Left colon (tissue), 2 donors: ENCODE measurements around the gene TNRC6C. TPM values are rescaled to one million over a fixed set of nuclear protein-coding genes. Genes with fewer than 3 reads are reported as not detected.
"Not testable (repeated sequence)": the region's sequence is repeated elsewhere in the genome, so short reads cannot be mapped to it uniquely, and the experiment has no call there.

Experiments
- ATAC-seq: fragments of 200-7000 bp; cut with Tn5 transposase; one replicate; pipeline ENCODE4 v1.9.1; 2020; ENCODE audit warnings: mild to moderate bottlenecking, moderate library complexity
- DNase-seq, 2 donors: peaks; one replicate each; pipeline ENCODE4 v3.0.0-alpha.2; 2020
- intact Hi-C, 2 donors: fragments of 100-400 bp; cut with DNase I in 1 of 2; cut with micrococcal nuclease in 1 of 2; formaldehyde crosslinking; loops; one replicate each; pipeline versions ENCODE4 v1.11.2 to v1.14.0; 2022; cut with DNase I, micrococcal nuclease
- total RNA-seq, 2 donors: library from RNA; stranded (reverse); fragmentation: NEBNext Ultra II Directional; extraction: Animal tissue kit (Norgen Biotek cat#: 25700); gene quantifications; one replicate each; pipeline ENCODE4 v1.2.1, GENCODE V29; 2021
- donor health status: DM: no; HTN: no; CAD: no.
- donor health status: DM: yes; HTN: yes; CAD: no.

Gene TNRC6C
- total RNA-seq, 2 donors from 2014 or later: 13.2 to 18.2 TPM

DNA sequence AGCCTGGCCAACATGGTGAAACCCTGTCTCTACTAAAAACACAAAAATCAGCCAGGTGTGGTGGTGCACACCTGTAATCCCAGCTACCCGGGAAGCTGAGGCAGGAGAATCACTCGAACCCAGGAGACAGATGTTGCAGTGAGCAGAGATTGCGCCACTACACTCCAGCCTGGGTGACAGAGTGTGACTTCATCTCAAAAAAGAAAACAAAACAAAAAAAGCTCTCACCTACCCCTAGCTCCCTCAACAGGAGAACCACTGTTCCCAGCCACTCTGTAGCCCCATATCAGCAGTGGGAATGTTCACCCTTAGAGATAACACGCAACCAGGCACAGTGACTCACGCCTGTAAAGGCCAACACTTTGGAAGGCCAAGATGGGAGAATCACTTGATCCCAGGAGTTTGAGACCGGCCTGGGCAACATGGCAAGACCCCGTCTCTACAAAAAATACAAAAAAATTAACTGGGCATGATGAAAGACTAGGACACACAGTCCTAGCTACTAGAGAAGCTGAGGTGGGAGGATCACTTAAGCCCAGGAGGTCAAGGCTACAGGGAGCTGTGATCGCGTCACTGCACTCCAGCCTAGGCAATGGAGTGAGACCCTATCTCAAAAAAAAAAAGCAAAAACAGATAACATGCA is 177.5 kb downstream of the TNRC6C start:
- DNase-seq (no peak), ATAC-seq (no peak)
- intact Hi-C loops: no loop called here

DNA sequence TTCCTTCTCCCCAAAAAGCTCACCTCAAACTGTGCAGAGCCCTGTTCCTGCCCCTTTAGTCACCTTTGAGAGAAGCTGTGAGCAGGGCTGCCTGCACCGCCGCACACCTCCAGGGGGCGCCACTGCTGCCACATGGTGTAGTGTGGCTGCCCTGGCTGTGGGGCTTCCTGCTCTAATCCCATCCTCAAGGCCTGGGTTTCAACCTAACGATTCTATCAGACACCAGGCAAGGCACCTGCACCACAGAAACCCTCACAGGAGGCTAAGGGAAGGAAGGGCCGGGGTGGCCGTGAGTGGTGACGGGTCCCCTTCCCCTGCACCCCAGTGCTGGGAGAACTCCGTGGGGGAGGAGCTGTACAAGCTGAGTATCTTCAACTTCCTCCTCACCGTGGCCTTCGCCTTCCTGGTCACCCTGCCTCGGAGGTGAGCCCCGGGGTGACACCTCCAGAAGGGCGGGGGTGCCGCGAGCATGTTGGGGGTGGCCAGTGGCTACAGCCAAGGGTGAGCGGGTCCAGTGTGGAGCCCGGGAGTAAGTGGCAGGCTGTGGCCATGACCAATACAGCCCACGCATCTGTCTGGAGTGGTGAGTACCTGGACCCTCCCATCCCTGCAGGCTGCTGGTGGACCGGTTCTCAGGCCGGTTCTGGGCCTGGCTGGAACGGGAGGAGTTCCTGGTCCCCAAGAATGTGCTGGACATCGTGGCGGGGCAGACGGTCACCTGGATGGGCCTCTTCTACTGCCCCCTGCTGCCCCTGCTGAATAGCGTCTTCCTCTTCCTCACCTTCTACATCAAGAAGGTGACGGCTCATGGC is 179.1 kb downstream of the TNRC6C start:
- ATAC-seq: no peak
- DNase-seq: no peak
- intact Hi-C loops: no loop called here

DNA sequence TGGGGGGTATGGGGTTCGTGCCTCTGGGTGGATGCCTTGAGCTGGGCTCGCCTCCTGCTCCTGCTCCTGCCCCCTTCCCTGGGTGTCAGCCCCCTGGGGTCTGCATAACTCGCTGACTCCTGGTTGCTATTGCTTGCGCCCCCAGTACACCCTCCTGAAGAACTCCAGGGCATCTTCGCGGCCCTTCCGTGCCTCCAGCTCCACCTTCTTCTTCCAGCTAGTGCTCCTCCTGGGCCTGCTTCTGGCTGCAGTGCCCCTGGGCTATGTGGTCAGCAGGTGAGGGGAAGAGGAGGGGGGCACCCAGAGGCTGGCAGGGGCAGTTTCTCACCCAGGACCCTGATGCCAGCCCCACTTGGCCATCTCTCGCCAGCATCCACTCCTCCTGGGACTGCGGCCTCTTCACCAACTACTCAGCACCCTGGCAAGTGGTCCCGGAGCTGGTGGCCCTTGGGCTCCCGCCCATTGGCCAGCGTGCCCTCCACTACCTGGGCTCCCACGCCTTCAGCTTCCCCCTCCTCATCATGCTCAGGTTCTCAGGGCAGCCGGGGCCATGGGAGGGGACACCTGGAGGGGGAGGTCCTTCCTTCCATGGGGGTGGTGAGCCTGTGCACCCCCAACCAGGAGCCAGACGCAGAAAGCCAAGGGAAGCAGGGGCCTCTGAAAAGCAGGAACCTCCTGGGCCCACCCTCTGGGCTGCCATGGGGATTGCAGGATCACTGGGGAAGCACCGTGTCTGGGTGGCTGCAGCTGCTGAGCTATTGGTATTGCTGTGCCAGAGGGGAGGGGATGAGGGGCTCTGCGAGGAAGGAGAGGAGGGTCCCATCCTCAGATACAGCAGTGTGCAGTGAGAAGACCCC is 179.9 kb downstream of the TNRC6C start:
- DNase-seq (no peak), ATAC-seq (no peak)
- intact Hi-C loops: no loop called here

DNA sequence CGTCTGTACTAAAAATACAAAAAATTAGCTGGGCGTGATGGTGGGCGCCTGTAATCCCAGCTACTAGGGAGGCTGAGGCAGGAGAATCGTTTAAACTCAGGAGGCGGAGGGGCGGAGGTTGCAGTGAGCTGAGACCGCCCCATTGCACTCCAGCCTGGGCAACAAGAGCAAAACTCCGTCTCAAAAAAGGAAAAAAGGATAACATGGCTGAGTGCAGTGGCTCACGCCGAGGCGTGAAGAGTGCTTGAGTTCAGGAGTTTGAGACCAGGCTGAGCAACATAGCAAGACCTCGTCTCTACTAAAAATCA is 181.3 kb downstream of the TNRC6C start:
- DNase-seq, intact Hi-C loops, ATAC-seq: not testable (repeated sequence)

DNA sequence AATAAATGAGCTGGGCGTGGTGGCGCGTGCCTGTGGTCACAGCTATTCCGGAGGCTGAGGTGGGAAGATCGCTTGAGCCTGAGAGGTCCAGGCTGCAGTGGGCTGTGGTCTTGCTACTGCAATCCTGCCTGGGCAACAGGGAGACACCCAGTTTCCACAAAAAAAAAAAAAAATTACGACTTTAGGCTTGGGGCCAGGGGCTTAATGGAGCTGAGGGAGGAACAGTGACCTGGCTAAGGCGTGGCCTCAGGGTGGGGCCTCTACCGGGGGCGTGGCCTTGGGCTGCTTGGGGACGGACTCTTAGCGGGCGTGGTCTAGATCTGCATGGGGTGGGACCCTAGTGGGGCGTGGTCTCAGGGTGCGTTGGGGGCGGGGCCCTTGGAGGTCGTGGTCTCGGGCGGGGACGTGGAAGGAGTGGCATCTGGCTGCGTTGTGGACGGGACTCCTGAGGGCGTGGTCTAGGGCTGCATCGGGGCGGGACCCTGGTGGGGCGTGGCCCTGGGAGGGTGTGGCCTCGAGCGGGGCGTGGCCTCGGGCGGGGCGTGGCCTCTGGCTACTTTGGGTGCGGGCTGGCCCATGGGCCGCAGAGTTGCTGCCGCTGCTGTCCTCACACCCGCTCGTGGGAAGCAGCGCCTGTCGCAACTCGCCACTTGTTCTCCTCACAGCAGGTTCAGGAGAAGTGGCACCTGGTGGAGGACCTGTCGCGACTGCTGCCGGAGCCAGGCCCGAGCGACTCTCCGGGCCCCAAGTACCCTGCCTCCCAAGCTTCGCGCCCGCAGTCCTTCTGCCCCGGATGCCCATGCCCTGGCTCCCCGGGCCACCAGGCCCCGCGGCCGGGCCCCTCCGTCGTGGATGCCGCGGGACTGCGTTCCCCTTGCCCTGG is 181.9 kb downstream of the TNRC6C start:
- ATAC-seq (peak; percentile 76), DNase-seq (peak; percentile 98 to 99)
- intact Hi-C loops: no loop called here

DNA sequence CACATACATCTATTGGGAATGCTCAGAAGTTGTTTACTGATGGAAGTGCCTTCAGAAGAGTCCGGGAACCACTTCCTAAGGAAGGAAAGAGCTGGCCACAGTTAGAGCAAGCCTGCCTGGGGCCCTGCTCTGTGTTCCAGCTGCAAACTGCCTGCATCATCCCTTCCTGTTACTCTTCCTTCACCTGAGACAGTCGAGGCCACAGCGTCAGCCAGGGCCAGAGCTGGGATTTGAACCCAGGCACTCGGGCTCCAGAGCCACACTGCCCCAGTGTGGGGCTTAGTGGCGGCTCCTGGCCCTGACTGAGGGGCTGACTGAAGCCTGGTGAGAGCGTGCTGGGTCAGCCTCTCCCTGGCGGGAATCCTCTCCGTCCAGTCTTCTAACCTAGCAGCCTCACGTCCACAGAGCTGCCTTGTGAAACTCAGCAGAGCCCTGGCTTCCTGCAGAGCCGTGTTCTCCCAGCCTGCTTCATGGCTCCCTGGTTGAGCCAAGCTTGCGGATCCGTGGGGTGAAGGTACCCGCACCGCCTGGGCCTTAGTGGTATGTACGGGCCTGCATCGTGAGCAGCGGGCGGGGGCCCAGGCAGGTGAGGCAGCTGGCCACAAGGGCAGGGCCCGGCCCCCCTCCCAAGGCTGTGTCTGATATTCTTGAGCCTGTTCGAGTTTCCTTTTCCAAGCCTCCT is 183.1 kb downstream of the TNRC6C start:
- intact Hi-C loops: no loop called here
- no peak for DNase-seq
- ATAC-seq: no peak

DNA sequence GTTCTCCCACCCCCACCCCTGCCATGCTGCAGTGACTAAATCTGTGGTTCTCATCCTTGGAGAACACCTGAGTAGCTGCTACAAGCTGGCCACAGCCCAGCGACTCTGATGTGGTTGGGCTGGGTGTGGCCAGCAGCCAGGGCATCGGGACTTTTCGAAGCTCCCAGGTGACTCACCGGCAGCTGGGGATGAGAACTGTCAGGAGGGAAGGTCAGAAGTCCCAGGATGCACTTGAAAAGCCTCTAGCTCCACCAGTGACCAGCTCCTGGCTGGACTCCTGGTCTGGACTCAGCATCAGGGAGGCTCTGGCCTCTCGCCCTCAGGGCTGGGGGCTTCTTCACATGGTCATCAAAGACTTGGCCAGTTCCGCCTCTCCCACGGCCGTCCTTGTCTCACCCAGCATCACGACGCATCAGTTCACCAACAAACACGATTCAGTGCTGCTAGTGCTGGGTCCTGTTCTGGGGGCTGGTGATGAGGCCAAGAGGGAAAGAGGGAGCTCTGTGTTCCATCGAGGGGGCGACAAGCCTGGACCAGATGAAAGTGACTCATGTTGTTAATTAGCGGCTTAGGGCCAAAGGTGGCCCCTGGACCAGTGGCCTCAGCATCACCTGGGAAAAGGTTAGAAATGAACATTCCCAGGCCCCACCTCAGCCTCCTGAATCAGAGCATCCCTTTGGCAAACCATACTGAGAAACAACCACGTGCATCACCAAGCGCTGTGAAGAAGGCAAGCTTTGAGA is 183.8 kb downstream of the TNRC6C start:
- DNase-seq: peak; percentile 75 to 89
- ATAC-seq: peak; percentile 48
- intact Hi-C loops: no loop called here

DNA sequence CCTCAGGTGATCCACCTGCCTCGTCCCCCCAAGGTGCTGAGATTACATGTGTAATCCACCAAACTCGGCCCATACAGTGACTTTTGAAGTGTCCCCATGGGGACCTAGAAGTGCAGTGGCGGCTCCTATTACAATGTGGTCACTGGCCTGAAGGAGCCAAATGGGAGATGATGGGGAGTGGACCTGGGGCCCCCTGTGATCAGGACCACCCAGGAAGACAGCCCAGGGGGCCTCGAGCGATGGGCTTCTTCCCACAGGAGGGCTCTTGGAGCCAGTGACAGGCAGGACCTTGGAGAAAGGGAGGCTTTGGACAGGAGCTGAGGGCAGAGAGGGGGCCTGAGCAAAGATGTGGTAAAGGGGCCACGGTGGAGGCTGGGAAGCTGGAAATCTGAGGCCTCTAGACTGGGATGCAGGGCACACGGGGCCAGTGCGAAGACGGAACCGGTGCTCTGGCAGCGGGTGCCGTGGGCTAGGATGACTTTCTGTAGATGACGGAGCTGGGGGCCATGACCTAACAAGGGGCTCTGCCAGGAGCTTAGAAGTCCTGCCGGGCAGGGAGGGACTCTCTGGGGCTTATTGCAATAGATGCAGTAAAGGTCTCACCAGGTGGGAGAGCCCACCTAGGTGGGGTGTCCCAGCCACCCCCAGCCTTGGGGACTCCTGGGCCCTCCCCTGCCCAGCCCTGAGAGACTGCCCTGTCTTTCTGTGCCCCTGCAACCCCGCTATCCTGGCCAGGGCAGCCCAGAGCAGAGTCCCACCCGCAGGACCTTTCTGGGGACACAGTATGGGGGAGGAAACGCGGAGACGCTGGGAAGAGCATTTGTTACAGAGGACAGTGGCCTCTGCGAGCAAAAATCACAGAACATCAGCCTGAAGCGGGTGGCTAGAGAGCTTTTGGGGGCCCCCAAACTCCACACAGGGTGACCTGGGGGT is 185.0 kb downstream of the TNRC6C start:
- no peak for ATAC-seq
- no peak for DNase-seq
- intact Hi-C loops: no loop called here

DNA sequence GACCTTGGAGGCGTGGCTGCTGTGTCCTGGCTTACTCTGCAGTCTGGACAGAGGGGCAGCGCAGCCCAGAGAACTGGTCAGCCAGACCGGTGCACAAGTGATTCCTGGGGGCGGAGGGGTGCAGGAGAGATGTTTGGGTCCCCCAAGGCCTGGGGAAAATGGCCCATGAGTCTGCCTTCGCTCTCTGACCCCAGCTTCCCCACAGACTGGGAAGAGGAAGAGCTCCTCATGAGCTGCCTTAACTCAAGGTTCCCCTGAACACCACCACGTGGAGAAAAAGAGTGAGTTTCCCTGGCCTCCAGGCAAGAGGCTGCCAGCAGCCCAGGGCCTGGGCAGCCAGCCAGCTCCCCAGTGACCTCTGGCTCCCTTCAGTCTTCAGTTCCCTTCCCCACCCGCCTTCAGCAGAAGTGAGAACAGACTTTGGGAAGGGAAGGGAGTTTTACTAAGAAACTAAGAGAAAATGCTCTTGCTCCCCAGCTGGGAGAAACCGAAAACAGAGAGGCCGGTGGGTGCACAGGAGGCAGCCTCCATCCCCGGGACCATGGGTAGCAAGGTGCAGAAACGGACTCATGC is 185.7 kb downstream of the TNRC6C start:
- peak; percentile 83 to 87 for DNase-seq
- peak; percentile 38 for ATAC-seq
- intact Hi-C loops: no loop called here

DNA sequence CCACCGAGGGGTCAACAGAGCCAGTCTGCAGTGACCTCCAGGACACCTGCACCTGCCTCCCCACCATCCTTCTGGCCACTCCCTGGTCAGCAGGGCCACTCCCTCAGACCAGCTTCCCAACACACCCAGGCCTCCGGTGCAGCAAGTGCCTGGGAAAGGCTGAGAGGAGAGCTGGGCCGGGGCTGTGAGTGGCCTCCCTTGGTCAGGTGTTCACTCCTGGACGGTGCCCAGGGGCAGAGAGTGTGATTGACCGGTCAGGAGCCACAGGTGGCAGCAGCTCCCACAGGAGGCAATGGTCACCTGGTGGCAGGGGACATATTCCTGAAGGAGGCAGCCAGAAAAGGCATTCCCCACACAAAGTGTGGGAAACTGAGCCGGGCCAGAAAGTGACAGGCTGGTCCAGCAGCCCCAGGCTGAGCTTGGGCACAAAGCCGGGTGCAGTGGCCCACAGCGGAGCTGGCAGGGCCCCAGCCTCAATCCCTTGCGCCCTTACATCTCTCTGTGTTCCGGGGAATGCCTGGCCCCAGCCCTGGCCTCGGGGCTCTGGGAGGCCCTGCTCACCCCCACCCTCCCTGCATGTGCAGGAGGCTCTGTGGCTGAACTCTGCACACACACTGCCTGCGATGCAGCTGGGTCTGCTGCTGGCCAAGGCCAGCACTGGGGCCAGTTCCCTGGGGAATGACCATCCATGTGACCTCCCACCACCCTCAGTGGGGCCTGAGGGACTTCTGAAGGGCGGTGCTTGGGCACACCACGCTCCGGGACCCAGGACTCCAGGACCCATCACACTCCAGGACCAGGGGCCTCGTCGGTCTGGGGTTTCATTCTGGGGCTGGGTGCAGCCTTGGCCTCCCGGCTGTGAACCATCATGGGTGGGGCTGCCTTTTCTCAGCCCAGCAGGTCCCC is 186.5 kb downstream of the TNRC6C start:
- intact Hi-C loops: no loop called here
- DNase-seq (peak; percentile 66 to 79), ATAC-seq (peak; percentile 40)

DNA sequence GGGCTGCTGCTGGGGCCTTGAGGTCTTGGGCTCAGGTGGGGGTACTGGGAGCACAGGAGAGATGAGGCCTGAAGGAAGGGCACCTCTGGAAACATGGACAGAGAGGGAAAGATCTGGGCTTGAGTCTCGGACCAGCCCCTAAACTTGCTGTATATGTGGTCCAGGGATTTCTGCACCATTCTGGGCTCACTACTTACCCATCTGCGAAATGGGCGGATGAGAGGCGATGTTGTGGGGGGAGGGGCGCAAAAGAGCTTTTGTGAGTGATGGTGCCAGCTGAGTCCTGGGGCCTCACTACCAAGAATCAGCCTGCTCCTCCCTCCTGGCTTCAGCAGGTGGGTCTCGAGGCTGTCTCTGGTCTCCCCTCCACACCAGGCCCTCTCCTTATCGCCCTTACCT is 188.0 kb downstream of the TNRC6C start:
- no peak for ATAC-seq
- intact Hi-C loops: no loop called here
- no peak for DNase-seq

DNA sequence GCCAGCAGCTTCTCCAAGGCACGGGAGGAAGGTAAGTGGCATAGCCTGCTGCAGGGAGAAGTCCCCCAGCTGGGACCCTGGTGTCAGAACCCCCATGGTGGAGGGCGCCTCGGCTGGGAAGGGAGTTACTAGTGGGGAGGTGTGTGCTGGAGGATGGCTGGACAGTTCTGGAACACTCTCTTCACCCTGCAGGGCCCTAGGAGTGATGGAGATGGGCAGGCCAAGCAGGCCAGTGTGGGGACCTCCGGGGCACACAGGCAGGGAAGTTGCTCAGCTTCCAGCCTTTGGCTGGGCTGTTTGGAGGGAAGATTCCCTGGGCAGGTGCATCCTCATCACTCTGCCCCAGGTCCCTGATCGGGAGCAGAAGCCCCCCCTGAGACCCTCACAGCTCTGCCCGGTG is 188.4 kb downstream of the TNRC6C start:
- no peak for ATAC-seq
- DNase-seq: no peak
- intact Hi-C loops: no loop called here

DNA sequence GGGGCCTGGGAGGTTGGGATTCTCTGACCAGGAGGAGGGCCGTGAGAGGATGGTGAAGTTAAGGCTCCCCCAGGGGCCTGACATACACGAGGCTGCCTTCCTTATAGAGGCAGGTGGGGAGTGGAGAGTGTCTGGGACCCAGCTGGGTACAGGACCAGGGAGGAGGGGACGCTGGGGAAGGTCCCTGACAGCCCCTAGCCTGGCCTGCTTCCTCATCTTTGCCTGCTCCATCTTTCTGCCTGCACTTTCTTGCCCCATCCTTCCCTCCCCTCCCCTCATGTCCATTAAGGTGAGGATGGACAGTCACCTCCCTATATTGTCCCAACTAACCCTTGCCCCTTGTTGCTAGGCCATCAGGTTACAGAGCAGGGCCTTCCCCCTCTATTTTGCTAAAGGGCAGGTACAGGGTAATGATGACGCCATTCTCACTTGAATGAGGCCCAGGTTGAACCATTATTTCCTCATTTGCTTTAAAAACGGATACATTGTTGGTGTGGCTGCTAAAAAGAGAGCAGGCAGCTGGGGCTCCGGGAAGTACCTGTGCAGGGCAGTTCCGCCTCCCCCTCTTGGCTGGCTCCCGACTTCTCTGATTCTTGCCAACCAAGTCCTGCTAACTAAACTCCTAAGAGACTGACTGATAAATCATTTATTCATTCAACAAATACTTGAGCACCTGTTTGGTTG is 189.0 kb downstream of the TNRC6C start:
- intact Hi-C loops: no loop called here
- ATAC-seq (peak; percentile 19), DNase-seq (peak in 1 of 2 donors; percentile 75)

DNA sequence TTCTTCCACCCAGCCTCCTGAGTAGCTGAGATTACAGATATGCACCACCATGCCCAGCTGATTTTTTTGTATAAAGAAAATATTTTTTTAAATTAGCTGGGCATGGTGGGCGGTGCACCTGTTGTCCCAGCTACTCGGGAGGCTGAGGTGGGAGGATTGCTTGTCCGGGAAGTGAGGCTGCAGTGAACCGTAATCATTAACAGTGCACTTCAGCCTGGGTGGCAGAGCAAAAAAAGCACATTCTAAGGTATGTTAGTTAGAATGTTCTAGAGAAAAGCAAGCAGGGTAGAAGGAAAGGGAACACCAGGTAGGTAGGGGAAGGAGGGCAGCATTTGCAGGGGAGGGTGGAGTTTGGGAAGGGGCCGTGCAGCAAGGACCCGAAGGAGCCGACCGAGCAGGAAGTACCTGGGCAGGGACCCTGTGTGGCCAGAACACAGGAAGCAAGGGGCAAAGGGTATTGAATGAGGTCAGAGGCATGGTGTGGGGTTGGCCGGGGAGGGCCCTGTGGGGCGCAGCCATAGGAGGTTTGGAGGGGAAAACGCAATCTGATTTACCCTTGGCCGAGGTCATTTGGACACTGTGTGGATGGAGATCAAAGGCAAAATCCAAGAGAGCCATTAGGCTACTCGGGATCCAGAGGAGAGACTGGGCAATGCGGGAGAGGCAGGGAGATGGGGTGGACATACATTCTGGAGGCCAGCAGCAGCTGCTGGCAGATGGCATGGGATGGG is 189.9 kb downstream of the TNRC6C start:
- DNase-seq (no peak), ATAC-seq (no peak)
- intact Hi-C loops: no loop called here
